HCT116 (cell line): ENCODE data around the gene DYNLT4. TPM values are rescaled to one million over a fixed set of nuclear protein-coding genes. Genes with fewer than 3 reads are reported as not detected.

Source experiments
- ATAC-seq: fragments of 200-7000 bp; cut with Tn5 transposase; 2 replicates; pipeline ENCODE4 v1.9.1; 2020; ENCODE audit warnings: mild to moderate bottlenecking, moderate library complexity
- BruUV-seq: library from RNA; stranded (reverse); fragments of 400-500 nt; replicated peaks from 2 replicates; lab custom pipeline; 2021; lab: Mats Ljungman, UMichigan
- CTCF ChIA-PET: fragments of 300-600 bp; sonication (Branson Sonifier 250); formaldehyde crosslinking; loops from one replicate; lab custom pipeline; 2021; ENCODE audit warnings: antibody characterized with exemption; lab: Charles Lee
- POLR2A ChIA-PET: fragments of 300-600, 350-600 bp; sonication (Branson Sonifier 250); formaldehyde crosslinking; loops from one replicate; lab custom pipeline; 2021; ENCODE audit warnings: antibody characterized with exemption; lab: Charles Lee
- RAD21 ChIA-PET, 2 experiments: fragments of 300-600 bp; sonication (Branson Sonifier 250); formaldehyde crosslinking; loops; one replicate each; lab custom pipeline; 2023; ENCODE audit warnings: low total read pairs in 2 of 2; ENCODE audit not compliant: uncharacterized antibody in 2 of 2, unreplicated experiment in 2 of 2, low non-redundant PET in 1 of 2; lab: Charles Lee
- DNase-seq: peaks from one replicate; pipeline ENCODE4 v3.0.0-alpha.2; 2010; ENCODE audit warnings: low read depth, low spot score
- H2AFZ ChIP-seq: fragments of 200-600 bp; shearing (Covaris generic), sonication (generic); 2 replicates; pipeline ENCODE4 v1.6.1; 2017; ENCODE audit warnings: low read depth, mixed run types, mixed read lengths, antibody characterized with exemption, low read length; ENCODE audit not compliant: poor library complexity, severe bottlenecking
- H3K27ac ChIP-seq: 2 replicates; pipeline ENCODE4 v1.5.1; 2012; ENCODE audit warnings: low read depth, low read length
- H3K27me3 ChIP-seq: fragments of 200-600 bp; sonication (generic); 2 replicates; pipeline ENCODE4 v1.6.1; 2016; ENCODE audit warnings: mixed run types, low read length, mixed read lengths; ENCODE audit not compliant: insufficient read depth
- H3K36me3 ChIP-seq, 2 experiments: fragments of 200-500 bp in 1 of 2; fragments of 200-600 bp in 1 of 2; sonication (Bioruptor generic) in 1 of 2; sonication (generic) in 1 of 2; 2 replicates each; pipeline versions ENCODE4 v1.5.1 to v1.6.1; 2014 to 2016; ENCODE audit warnings: low read length in 2 of 2, inconsistent platforms in 1 of 2, mixed read lengths in 1 of 2, mixed run types in 1 of 2; ENCODE audit not compliant: insufficient read depth in 2 of 2, control insufficient read depth in 1 of 2
- H3K4me1 ChIP-seq, 2 experiments: fragments of 200-600 bp in 1 of 2; sonication (generic) in 1 of 2; 2 replicates each; pipeline versions ENCODE4 v1.5.1 to v1.6.1; 2012 to 2017; ENCODE audit warnings: low read length in 2 of 2, inconsistent platforms in 1 of 2, mild to moderate bottlenecking in 1 of 2, mixed read lengths in 1 of 2, mixed run types in 1 of 2, moderate library complexity in 1 of 2; ENCODE audit not compliant: insufficient read depth in 2 of 2, control insufficient read depth in 1 of 2
- H3K4me2 ChIP-seq: fragments of 200-600 bp; sonication (generic); 2 replicates; pipeline ENCODE4 v1.6.1; 2017; ENCODE audit warnings: mixed run types, low read length, mixed read lengths
- H3K4me3 ChIP-seq, 2 experiments: fragments of 200-600 bp in 1 of 2; sonication (generic) in 1 of 2; replicated peaks in 1 of 2; 2 replicates each; pipeline ENCODE4 v1.5.1; 2011 to 2016; ENCODE audit warnings: low read length in 2 of 2, control low read depth in 1 of 2, low read depth in 1 of 2, mild to moderate bottlenecking in 1 of 2, mixed read lengths in 1 of 2, mixed run types in 1 of 2
- H3K79me2 ChIP-seq: fragments of 200-600 bp; sonication (generic); 2 replicates; pipeline ENCODE4 v1.6.1; 2017; ENCODE audit warnings: mild to moderate bottlenecking, mixed run types, low read length, moderate library complexity, mixed read lengths; ENCODE audit not compliant: insufficient read depth
- H3K9ac ChIP-seq: fragments of 200-600 bp; sonication (generic); 2 replicates; pipeline ENCODE4 v1.6.1; 2016; ENCODE audit warnings: low read length, mixed read lengths
- H3K9me2 ChIP-seq: fragments of 200-600 bp; sonication (generic), shearing (Covaris generic); 2 replicates; pipeline ENCODE4 v1.6.1; 2017; ENCODE audit warnings: mixed run types, mild to moderate bottlenecking, moderate library complexity; ENCODE audit not compliant: insufficient read depth
- H3K9me3 ChIP-seq, 2 experiments: fragments of 200-500 bp in 1 of 2; fragments of 200-600 bp in 1 of 2; sonication (Bioruptor generic) in 1 of 2; sonication (generic) in 1 of 2; 2 replicates each; pipeline ENCODE4 v1.6.1; 2014 to 2017; ENCODE audit warnings: low read length in 2 of 2, mixed read lengths in 2 of 2, inconsistent platforms in 1 of 2, low read depth in 1 of 2, mild to moderate bottlenecking in 1 of 2, mixed run types in 1 of 2, moderate library complexity in 1 of 2; ENCODE audit not compliant: control insufficient read depth in 1 of 2, insufficient read depth in 1 of 2
- H4K20me1 ChIP-seq: fragments of 200-600 bp; sonication (generic), shearing (Covaris generic); 2 replicates; pipeline ENCODE4 v1.6.1; 2017; ENCODE audit warnings: mixed run types, mild to moderate bottlenecking, moderate library complexity; ENCODE audit not compliant: insufficient read depth
- ATF3 ChIP-seq: IDR thresholded peaks from 2 replicates; pipeline ENCODE4 v1.6.1; 2012
- CBX3 ChIP-seq: IDR thresholded peaks from 2 replicates; pipeline ENCODE4 v1.6.1; 2012; ENCODE audit warnings: low read depth
- ELF1 ChIP-seq: IDR thresholded peaks from 2 replicates; pipeline ENCODE4 v1.6.1; 2012; ENCODE audit warnings: low read depth, borderline replicate concordance
- EZH2phosphoT487 ChIP-seq: fragments of 200-600 bp; IDR thresholded peaks from 2 replicates; pipeline ENCODE4 v1.6.1; 2018; ENCODE audit warnings: antibody characterized with exemption, borderline replicate concordance
- FOSL1 ChIP-seq: IDR thresholded peaks from 2 replicates; pipeline ENCODE4 v1.6.1; 2012; ENCODE audit warnings: low read depth
- JUND ChIP-seq: IDR thresholded peaks from 2 replicates; pipeline ENCODE4 v1.6.1; 2012
- POLR2A ChIP-seq: IDR thresholded peaks from 2 replicates; pipeline ENCODE4 v1.7.0; 2011; ENCODE audit warnings: borderline replicate concordance; ENCODE audit not compliant: insufficient read depth, insufficient read length; ENCODE audit errors: extremely low read depth
- POLR2AphosphoS5 ChIP-seq: IDR thresholded peaks from 2 replicates; pipeline ENCODE4 v1.6.1; 2011; ENCODE audit warnings: mild to moderate bottlenecking, low read depth, low read length, moderate library complexity
- RAD21 ChIP-seq: IDR thresholded peaks from 2 replicates; pipeline ENCODE4 v1.6.1; 2012; ENCODE audit warnings: low read depth, mild to moderate bottlenecking
- REST ChIP-seq: IDR thresholded peaks from 2 replicates; pipeline ENCODE4 v1.6.1; 2012; ENCODE audit warnings: low read depth
- TCF7L2 ChIP-seq: IDR thresholded peaks from 2 replicates; pipeline ENCODE4 v1.7.0; 2011; ENCODE audit warnings: borderline replicate concordance, inconsistent platforms; ENCODE audit not compliant: insufficient read depth, insufficient read length; ENCODE audit errors: extremely low read depth
- YY1 ChIP-seq: IDR thresholded peaks from 2 replicates; pipeline ENCODE4 v1.6.1; 2011; ENCODE audit warnings: low read length, low read depth, moderate library complexity, mild to moderate bottlenecking; ENCODE audit not compliant: insufficient replicate concordance; ENCODE audit errors: extremely low read depth
- ZFX ChIP-seq: fragments of 450-650 bp; IDR thresholded peaks from 2 replicates; pipeline ENCODE4 v1.6.1; 2017
- intact Hi-C: fragments of 100-400 bp; cut with micrococcal nuclease; formaldehyde crosslinking; loops from 2 replicates; pipeline ENCODE4 v1.10.0; 2022
- total RNA-seq: library from RNA; stranded (reverse); gene quantifications from one replicate; pipeline ENCODE4 v1.2.1, GENCODE V29; 2021; ENCODE audit not compliant: unreplicated experiment
- TF ChIP-seq, protein P1 (sequence below), 3 experiments: fragments of 200-600 bp in 1 of 3; sonication (generic) in 1 of 3; IDR thresholded peaks in 2 of 3; conservative IDR thresholded peaks in 1 of 3; 2 replicates each; pipeline ENCODE4 v1.5.1; 2012 to 2017; ENCODE audit warnings: low read depth in 2 of 3, low read length in 2 of 3, antibody characterized with exemption in 1 of 3, borderline replicate concordance in 1 of 3, control low read depth in 1 of 3, mild to moderate bottlenecking in 1 of 3, mixed read lengths in 1 of 3, mixed run types in 1 of 3, moderate library complexity in 1 of 3; ENCODE audit not compliant: insufficient read depth in 1 of 3
- TF ChIP-seq, protein P2 (sequence below): IDR thresholded peaks from 2 replicates; pipeline ENCODE4 v1.6.1; 2012
- TF ChIP-seq, protein P3 (sequence below): IDR thresholded peaks from 2 replicates; pipeline ENCODE4 v1.6.1; 2011; ENCODE audit warnings: mild to moderate bottlenecking, low read length, moderate library complexity; ENCODE audit not compliant: insufficient replicate concordance; ENCODE audit errors: extremely low read depth

Gene DYNLT4
- total RNA-seq, 1 experiment from 2014 or later: 0.96 TPM

DNA sequence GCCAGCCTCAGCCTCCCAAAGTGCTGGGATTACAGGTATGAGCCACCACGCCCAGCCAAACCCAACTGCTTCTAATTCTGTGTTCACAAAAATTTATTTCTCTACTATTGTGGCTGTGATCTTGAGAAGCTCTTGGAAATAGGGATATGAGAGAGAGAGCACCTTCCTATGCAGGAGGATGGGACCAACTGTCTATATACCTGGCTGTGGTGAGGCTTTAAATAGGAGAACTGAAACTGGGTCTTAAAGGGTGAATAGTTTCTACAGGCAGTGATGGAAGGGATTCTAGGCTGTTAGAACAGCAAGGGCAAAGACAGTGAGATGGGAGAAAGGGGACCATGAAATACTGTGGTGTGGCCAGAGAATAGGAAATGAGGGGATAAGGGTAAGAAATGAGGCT is 44.2 kb upstream of the DYNLT4 start:
- no TSS peak for BruUV-seq
- H3K36me3 ChIP-seq: no peaks in the 10 kb centered on the region
- H3K9ac ChIP-seq: no peak overlapping the region
- H3K27ac ChIP-seq: no peak overlapping the region
- no peaks in the 10 kb centered on the region for H3K27me3 ChIP-seq
- ChIA-PET POLR2A (no interaction called here), RAD21 (no interaction called here), CTCF (no interaction called here)
- DNase-seq (no peak), ATAC-seq (no peak)
- no peak overlapping the region for H3K4me2 ChIP-seq
- no peaks in the 10 kb centered on the region for H3K9me3 ChIP-seq
- H4K20me1 ChIP-seq: no peaks in the 10 kb centered on the region
- no peak overlapping the region for H3K4me3 ChIP-seq
- TF ChIP-seq JUND (no peak), TCF7L2 (no peak), YY1 (no peak), EZH2phosphoT487 (no peak), CBX3 (no peak), ELF1 (no peak), POLR2AphosphoS5 (no peak), ATF3 (no peak), REST (no peak), FOSL1 (no peak), RAD21 (no peak), ZFX (no peak), POLR2A (no peak)
- TF ChIP-seq, protein P1, sequence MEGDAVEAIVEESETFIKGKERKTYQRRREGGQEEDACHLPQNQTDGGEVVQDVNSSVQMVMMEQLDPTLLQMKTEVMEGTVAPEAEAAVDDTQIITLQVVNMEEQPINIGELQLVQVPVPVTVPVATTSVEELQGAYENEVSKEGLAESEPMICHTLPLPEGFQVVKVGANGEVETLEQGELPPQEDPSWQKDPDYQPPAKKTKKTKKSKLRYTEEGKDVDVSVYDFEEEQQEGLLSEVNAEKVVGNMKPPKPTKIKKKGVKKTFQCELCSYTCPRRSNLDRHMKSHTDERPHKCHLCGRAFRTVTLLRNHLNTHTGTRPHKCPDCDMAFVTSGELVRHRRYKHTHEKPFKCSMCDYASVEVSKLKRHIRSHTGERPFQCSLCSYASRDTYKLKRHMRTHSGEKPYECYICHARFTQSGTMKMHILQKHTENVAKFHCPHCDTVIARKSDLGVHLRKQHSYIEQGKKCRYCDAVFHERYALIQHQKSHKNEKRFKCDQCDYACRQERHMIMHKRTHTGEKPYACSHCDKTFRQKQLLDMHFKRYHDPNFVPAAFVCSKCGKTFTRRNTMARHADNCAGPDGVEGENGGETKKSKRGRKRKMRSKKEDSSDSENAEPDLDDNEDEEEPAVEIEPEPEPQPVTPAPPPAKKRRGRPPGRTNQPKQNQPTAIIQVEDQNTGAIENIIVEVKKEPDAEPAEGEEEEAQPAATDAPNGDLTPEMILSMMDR (IDR thresholded peaks at IDR 0.05 in 2 of 3, conservative IDR thresholded peaks at IDR 0.05 in 1 of 3; ENCODE audit: borderline replicate concordance in 1 of 3, insufficient read depth in 1 of 3, low read depth in 2 of 3, low read length in 2 of 3): no peak
- TF ChIP-seq, protein P2, sequence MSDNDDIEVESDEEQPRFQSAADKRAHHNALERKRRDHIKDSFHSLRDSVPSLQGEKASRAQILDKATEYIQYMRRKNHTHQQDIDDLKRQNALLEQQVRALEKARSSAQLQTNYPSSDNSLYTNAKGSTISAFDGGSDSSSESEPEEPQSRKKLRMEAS: no peak
- TF ChIP-seq, protein P3, sequence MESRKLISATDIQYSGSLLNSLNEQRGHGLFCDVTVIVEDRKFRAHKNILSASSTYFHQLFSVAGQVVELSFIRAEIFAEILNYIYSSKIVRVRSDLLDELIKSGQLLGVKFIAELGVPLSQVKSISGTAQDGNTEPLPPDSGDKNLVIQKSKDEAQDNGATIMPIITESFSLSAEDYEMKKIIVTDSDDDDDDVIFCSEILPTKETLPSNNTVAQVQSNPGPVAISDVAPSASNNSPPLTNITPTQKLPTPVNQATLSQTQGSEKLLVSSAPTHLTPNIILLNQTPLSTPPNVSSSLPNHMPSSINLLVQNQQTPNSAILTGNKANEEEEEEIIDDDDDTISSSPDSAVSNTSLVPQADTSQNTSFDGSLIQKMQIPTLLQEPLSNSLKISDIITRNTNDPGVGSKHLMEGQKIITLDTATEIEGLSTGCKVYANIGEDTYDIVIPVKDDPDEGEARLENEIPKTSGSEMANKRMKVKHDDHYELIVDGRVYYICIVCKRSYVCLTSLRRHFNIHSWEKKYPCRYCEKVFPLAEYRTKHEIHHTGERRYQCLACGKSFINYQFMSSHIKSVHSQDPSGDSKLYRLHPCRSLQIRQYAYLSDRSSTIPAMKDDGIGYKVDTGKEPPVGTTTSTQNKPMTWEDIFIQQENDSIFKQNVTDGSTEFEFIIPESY: no peak
- no peak overlapping the region for H2AFZ ChIP-seq
- H3K79me2 ChIP-seq: no peaks in the 10 kb centered on the region
- intact Hi-C loops: no loop called here
- no peaks in the 10 kb centered on the region for H3K9me2 ChIP-seq
- no peaks in the 10 kb centered on the region; a peak in 1 of 4 replicates for H3K4me1 ChIP-seq
